Measurements from ENCODE around the gene ENTREP1. TPM values are rescaled to one million over a fixed set of nuclear protein-coding genes. Genes with fewer than 3 reads are reported as not detected.

Gene ENTREP1
- total RNA-seq, 4 donors from 2014 or later: 2.2 to 23.2 (median 9.0) TPM

- Histone ChIP-seq H3K4me1 (no peaks in the 10 kb centered on the region), H3K27me3 (no peaks in the 10 kb centered on the region), H3K4me3 (no peak overlapping the region), H3K9me3 (no peaks in the 10 kb centered on the region), H3K36me3 (no peaks in the 10 kb centered on the region), H3K27ac (no peak overlapping the region)
- in situ Hi-C loops (cut with MboI; ENCODE audit: low pct_ligation_motif_present in 1 of 4, low pct_unique_long_range_greater_than_20kb in 1 of 4, low sequenced_read_pairs in 3 of 4): no loop called here
- WGBS, 2 donors (ENCODE audit: low coverage in 1 of 2): 43 to 49% methylated on average over 1 of the region's 1 CpG
- intact Hi-C loops (cut with DNase I; ENCODE audit: low total_unique reads): no loop called here
- DNase-seq: no peak
- TF ChIP-seq, protein P1, sequence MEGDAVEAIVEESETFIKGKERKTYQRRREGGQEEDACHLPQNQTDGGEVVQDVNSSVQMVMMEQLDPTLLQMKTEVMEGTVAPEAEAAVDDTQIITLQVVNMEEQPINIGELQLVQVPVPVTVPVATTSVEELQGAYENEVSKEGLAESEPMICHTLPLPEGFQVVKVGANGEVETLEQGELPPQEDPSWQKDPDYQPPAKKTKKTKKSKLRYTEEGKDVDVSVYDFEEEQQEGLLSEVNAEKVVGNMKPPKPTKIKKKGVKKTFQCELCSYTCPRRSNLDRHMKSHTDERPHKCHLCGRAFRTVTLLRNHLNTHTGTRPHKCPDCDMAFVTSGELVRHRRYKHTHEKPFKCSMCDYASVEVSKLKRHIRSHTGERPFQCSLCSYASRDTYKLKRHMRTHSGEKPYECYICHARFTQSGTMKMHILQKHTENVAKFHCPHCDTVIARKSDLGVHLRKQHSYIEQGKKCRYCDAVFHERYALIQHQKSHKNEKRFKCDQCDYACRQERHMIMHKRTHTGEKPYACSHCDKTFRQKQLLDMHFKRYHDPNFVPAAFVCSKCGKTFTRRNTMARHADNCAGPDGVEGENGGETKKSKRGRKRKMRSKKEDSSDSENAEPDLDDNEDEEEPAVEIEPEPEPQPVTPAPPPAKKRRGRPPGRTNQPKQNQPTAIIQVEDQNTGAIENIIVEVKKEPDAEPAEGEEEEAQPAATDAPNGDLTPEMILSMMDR (IDR thresholded peaks at IDR 0.05): no peak
- no peak for TF ChIP-seq POLR2A (IDR thresholded peaks at IDR 0.05)
- TF ChIP-seq POLR2AphosphoS5 (IDR thresholded peaks at IDR 0.05): no peak
- TF ChIP-seq EP300 (IDR thresholded peaks at IDR 0.05; ENCODE audit: low read depth): no peak
These were observed 46.0 kb downstream of the ENTREP1 start for GRCh38 chr9:69371001-69371400.

DNA sequence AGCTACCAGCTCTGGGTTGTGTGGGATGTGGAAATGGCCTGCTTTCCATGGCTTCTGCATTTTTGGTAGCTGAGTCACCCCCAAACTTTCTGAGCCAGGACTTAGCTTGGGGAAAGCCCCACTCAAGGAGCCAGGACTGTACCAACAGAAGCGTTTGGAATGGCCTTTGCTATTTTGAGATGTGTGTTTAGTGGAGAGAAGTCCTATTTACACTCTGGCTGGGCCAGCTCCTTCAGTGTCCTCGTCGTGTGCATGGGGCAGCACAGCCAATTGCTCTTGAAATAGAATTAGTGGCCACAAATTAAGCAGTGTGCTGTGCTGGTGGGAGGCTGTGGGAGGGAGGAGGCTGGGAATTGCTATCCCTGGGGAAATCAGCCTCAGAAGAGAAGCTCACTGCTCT is 51.6 kb downstream of the ENTREP1 start:
- Histone ChIP-seq H3K36me3 (no peaks in the 10 kb centered on the region), H3K27ac (peak overlapping the region in 1 of 4 donors; percentile 19), H3K4me3 (no peak overlapping the region), H3K9me3 (no peaks in the 10 kb centered on the region), H3K4me1 (no peaks in the 10 kb centered on the region), H3K27me3 (no peaks in the 10 kb centered on the region)
- DNase-seq: no peak
- no peak for TF ChIP-seq POLR2A (IDR thresholded peaks at IDR 0.05)
- TF ChIP-seq POLR2AphosphoS5 (IDR thresholded peaks at IDR 0.05): no peak
- TF ChIP-seq EP300 (IDR thresholded peaks at IDR 0.05; ENCODE audit: low read depth): no peak
- TF ChIP-seq, protein P1 (IDR thresholded peaks at IDR 0.05): no peak
- intact Hi-C loops (cut with DNase I; ENCODE audit: low total_unique reads): no loop called here
- in situ Hi-C loops (cut with MboI; ENCODE audit: low pct_ligation_motif_present in 1 of 4, low pct_unique_long_range_greater_than_20kb in 1 of 4, low sequenced_read_pairs in 3 of 4): no loop called here
- 32 to 60% methylated on average over 2 to 3 of the region's 3 CpGs for WGBS, 2 donors (ENCODE audit: low coverage in 1 of 2)

GRCh38 chr9:69377291-69377690 is 52.3 kb downstream of the ENTREP1 start:
- Histone ChIP-seq H3K27ac (no peak overlapping the region), H3K4me1 (no peaks in the 10 kb centered on the region), H3K4me3 (no peak overlapping the region), H3K27me3 (no peaks in the 10 kb centered on the region), H3K9me3 (no peaks in the 10 kb centered on the region), H3K36me3 (no peaks in the 10 kb centered on the region)
- in situ Hi-C loops (cut with MboI; ENCODE audit: low pct_ligation_motif_present in 1 of 4, low pct_unique_long_range_greater_than_20kb in 1 of 4, low sequenced_read_pairs in 3 of 4): no loop called here
- 92 to 93% methylated on average over 5 to 13 of the region's 13 CpGs for WGBS, 2 donors (ENCODE audit: low coverage in 1 of 2)
- intact Hi-C loops (cut with DNase I; ENCODE audit: low total_unique reads): no loop called here
- DNase-seq: no peak
- TF ChIP-seq POLR2A (IDR thresholded peaks at IDR 0.05) (no peak), POLR2AphosphoS5 (IDR thresholded peaks at IDR 0.05) (no peak), EP300 (IDR thresholded peaks at IDR 0.05; ENCODE audit: low read depth) (no peak)
- TF ChIP-seq, protein P1 (IDR thresholded peaks at IDR 0.05): no peak

GRCh38 chr9:69377981-69378380 is 53.0 kb downstream of the ENTREP1 start:
- TF ChIP-seq, protein P1 (IDR thresholded peaks at IDR 0.05): no peak
- TF ChIP-seq POLR2A (IDR thresholded peaks at IDR 0.05): no peak
- no peak for TF ChIP-seq EP300 (IDR thresholded peaks at IDR 0.05; ENCODE audit: low read depth)
- no peak for TF ChIP-seq POLR2AphosphoS5 (IDR thresholded peaks at IDR 0.05)
- intact Hi-C loops (cut with DNase I; ENCODE audit: low total_unique reads) (no loop called here), in situ Hi-C loops (cut with MboI; ENCODE audit: low pct_ligation_motif_present in 1 of 4, low pct_unique_long_range_greater_than_20kb in 1 of 4, low sequenced_read_pairs in 3 of 4) (no loop called here)
- Histone ChIP-seq H3K9me3 (no peaks in the 10 kb centered on the region), H3K27ac (no peak overlapping the region), H3K27me3 (no peaks in the 10 kb centered on the region), H3K4me3 (no peak overlapping the region), H3K4me1 (no peaks in the 10 kb centered on the region), H3K36me3 (no peaks in the 10 kb centered on the region)
- no peak for DNase-seq
- WGBS, 2 donors (ENCODE audit: low coverage in 1 of 2): 83 to 86% methylated on average over 2 of the region's 2 CpGs
